Astrocyte (in vitro differentiated cells and primary cell): Measurements from ENCODE around the gene PIGO. TPM values are rescaled to one million over a fixed set of nuclear protein-coding genes. Genes with fewer than 3 reads are reported as not detected.

Source experiments
- DNase-seq: peaks from one replicate; pipeline ENCODE4 v3.0.0-alpha.2; 2010; ENCODE audit warnings: low read depth
- FAIRE-seq: peaks from 2 replicates; lab custom pipeline; 2011; peaks lifted over from hg19 to GRCh38; lab: Jason Lieb, UNC
- H2AFZ ChIP-seq: 2 replicates; pipeline ENCODE4 v1.6.0; 2012; ENCODE audit warnings: low read depth, low read length, inconsistent platforms
- H3K27ac ChIP-seq: 2 replicates; pipeline ENCODE4 v1.5.1; 2011; ENCODE audit warnings: low read depth, low read length, inconsistent platforms
- H3K27me3 ChIP-seq: 2 replicates; pipeline ENCODE4 v1.6.0; 2011; ENCODE audit warnings: low read length, inconsistent platforms; ENCODE audit not compliant: insufficient read depth
- H3K36me3 ChIP-seq: 2 replicates; pipeline ENCODE4 v1.5.1; 2011; ENCODE audit warnings: low read length, inconsistent platforms; ENCODE audit not compliant: insufficient read depth
- H3K4me1 ChIP-seq: 2 replicates; pipeline ENCODE4 v1.5.1; 2011; ENCODE audit warnings: low read length, inconsistent platforms; ENCODE audit not compliant: insufficient read depth
- H3K4me2 ChIP-seq: 2 replicates; pipeline ENCODE4 v1.6.0; 2012; ENCODE audit warnings: low read length, inconsistent platforms
- H3K4me3 ChIP-seq: 2 replicates; pipeline ENCODE4 v1.5.1; 2011; ENCODE audit warnings: low read depth, mild to moderate bottlenecking, low read length, inconsistent platforms; ENCODE audit not compliant: insufficient read depth
- H3K79me2 ChIP-seq: 2 replicates; pipeline ENCODE4 v1.6.0; 2012; ENCODE audit warnings: mild to moderate bottlenecking, low read length, inconsistent platforms; ENCODE audit not compliant: insufficient read depth
- H3K9ac ChIP-seq: 2 replicates; pipeline ENCODE4 v1.6.0; 2012; ENCODE audit warnings: mild to moderate bottlenecking, low read length, inconsistent platforms
- H3K9me3 ChIP-seq: 2 replicates; pipeline ENCODE4 v1.5.1; 2012; ENCODE audit warnings: low read depth, mild to moderate bottlenecking, low read length, inconsistent platforms; ENCODE audit not compliant: insufficient read depth
- H4K20me1 ChIP-seq: 2 replicates; pipeline ENCODE4 v1.6.0; 2012; ENCODE audit warnings: low read length, inconsistent platforms; ENCODE audit not compliant: insufficient read depth
- H3K27ac Mint-ChIP-seq: one replicate; pipeline ENCODE4 v1.8.0; 2021; ENCODE audit warnings: mild to moderate bottlenecking, mixed read lengths; ENCODE audit not compliant: unreplicated experiment
- H3K27me3 Mint-ChIP-seq: one replicate; pipeline ENCODE4 v1.8.0; 2021; ENCODE audit warnings: low read depth, mixed read lengths; ENCODE audit not compliant: unreplicated experiment
- H3K36me3 Mint-ChIP-seq: one replicate; pipeline ENCODE4 v1.8.0; 2021; ENCODE audit warnings: low read depth, mixed read lengths; ENCODE audit not compliant: unreplicated experiment
- H3K4me1 Mint-ChIP-seq: one replicate; pipeline ENCODE4 v1.8.0; 2021; ENCODE audit warnings: low read depth, mixed read lengths; ENCODE audit not compliant: unreplicated experiment
- H3K4me3 Mint-ChIP-seq: one replicate; pipeline ENCODE4 v1.8.0; 2021; ENCODE audit warnings: mild to moderate bottlenecking, moderate library complexity, mixed read lengths; ENCODE audit not compliant: unreplicated experiment
- H3K9me3 Mint-ChIP-seq: one replicate; pipeline ENCODE4 v1.8.0; 2021; ENCODE audit warnings: mild to moderate bottlenecking, mixed read lengths; ENCODE audit not compliant: unreplicated experiment
- EZH2 ChIP-seq: IDR thresholded peaks from 2 replicates; pipeline ENCODE4 v1.6.1; 2012; ENCODE audit warnings: mild to moderate bottlenecking, low read length, inconsistent platforms; ENCODE audit not compliant: insufficient read depth
- total RNA-seq: library from RNA; stranded (reverse); gene quantifications from 2 replicates; pipeline ENCODE4 v1.2.1, GENCODE V29; 2021
- TF ChIP-seq, protein P1 (sequence below): IDR thresholded peaks from 2 replicates; pipeline ENCODE4 v1.5.1; 2011; ENCODE audit warnings: low read depth, mild to moderate bottlenecking, inconsistent platforms, low read length, moderate library complexity; ENCODE audit not compliant: insufficient read depth

PIGO gene
- total RNA-seq, 1 donor from 2014 or later: 19.7 TPM

DNA sequence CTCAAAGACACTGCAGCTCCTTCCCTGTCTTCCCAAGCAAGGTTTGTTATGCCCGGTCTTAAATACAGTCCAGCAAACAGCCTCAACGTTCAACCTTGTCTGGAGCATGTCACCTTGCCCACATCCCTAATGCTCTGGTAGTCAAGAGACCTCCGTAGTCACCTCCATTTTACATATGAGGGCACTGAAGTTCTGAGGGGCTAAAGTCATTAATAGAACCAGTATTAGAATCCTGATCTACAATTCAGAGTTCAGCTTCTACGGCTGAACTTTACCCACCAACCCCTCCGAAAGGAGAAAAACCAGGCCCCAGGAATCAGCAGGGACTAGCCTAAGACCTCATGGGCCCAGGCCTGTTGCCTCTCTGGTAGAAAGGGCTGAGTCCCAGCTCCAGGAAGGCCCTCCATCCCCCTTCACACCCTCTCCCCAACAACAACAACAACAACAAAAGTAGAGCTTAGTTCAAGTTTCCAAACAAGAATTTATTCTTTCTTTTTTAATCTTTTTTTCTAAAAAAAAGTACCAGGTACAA, 7.3 kb upstream of the PIGO start:
- Mint-ChIP-seq H3K4me3 (peak overlapping the region; percentile 93), H3K9me3 (no peaks in the 10 kb centered on the region), H3K27me3 (no peaks in the 10 kb centered on the region), H3K27ac (peak overlapping the region; percentile 91), H3K36me3 (peaks cover 24% of the 10 kb centered on the region), H3K4me1 (peaks cover 19% of the 10 kb centered on the region)
- Histone ChIP-seq H3K9ac (peak overlapping the region; percentile 94), H3K36me3 (peaks cover 44% of the 10 kb centered on the region), H3K9me3 (no peaks in the 10 kb centered on the region), H2AFZ (no peak overlapping the region), H3K4me1 (peaks cover 17% of the 10 kb centered on the region), H3K27me3 (no peaks in the 10 kb centered on the region), H3K27ac (peak overlapping the region; percentile 93), H3K79me2 (peaks cover 39% of the 10 kb centered on the region), H3K4me2 (peak overlapping the region; percentile 91), H3K4me3 (peak overlapping the region; percentile 82), H4K20me1 (peaks cover 14% of the 10 kb centered on the region)
- no peak for TF ChIP-seq EZH2
- TF ChIP-seq, protein P1, sequence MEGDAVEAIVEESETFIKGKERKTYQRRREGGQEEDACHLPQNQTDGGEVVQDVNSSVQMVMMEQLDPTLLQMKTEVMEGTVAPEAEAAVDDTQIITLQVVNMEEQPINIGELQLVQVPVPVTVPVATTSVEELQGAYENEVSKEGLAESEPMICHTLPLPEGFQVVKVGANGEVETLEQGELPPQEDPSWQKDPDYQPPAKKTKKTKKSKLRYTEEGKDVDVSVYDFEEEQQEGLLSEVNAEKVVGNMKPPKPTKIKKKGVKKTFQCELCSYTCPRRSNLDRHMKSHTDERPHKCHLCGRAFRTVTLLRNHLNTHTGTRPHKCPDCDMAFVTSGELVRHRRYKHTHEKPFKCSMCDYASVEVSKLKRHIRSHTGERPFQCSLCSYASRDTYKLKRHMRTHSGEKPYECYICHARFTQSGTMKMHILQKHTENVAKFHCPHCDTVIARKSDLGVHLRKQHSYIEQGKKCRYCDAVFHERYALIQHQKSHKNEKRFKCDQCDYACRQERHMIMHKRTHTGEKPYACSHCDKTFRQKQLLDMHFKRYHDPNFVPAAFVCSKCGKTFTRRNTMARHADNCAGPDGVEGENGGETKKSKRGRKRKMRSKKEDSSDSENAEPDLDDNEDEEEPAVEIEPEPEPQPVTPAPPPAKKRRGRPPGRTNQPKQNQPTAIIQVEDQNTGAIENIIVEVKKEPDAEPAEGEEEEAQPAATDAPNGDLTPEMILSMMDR: no peak
- DNase-seq (no peak), FAIRE-seq (no peak)

DNA sequence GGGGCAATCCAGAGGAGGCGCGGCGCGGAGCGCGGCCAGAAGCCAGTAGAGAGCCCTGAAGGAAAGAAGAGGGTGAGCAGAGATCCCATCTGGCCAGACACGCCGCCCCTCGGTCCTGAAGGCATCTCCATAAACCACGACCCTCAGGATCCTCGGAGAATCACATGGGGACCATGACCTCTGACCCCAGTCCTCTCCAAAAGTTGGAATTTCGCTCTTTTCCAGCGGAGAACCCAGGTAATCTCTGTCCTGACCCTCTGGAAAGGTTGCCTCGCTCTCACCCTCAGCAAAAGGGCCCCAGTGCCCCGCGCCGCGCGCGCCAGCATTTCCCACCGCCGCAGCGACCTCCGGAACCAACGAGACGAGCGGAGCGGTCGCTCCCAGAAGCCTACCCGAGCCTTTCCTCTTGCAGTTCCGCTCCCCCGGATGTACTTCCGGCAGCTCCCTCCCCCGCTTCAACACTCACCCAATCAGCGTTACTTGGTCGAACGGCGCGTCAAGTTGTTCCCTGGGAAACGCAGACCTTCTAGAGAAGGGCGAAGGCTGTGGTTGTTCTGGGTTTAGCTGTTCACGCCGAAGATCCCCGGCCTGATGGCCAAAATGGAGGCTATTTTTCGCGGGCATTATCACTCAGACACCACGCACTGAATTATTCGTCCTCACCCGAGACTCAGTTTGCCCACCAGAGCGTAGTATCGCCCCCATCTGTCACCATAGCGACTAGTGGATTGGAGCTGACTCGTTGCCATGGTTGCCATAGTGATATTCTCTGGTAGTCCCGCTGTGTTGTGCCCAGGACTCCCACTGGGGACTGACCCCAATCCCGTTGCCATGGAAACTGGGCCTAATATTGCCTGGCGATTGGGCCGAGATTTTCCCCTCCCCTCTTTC, 6.6 kb upstream of the PIGO start, which contains the start of gene STOML2:
Gene STOML2, minus strand, starts transcription at position 363 of the 891 bp plus-strand sequence. Its CDS starts 37 bp downstream, at position 326.
- Mint-ChIP-seq H3K4me1 (peaks cover 18% of the 10 kb centered on the region), H3K27me3 (no peaks in the 10 kb centered on the region), H3K4me3 (peak within 1 kb of the TSS; percentile 93), H3K9me3 (no peaks in the 10 kb centered on the region), H3K27ac (peak within 1 kb of the TSS; percentile 91), H3K36me3 (peaks cover 24% of the 10 kb centered on the region)
- peak within 1 kb of the TSS; percentile 82 for H3K4me3 ChIP-seq
- H2AFZ ChIP-seq: peak within 1 kb of the TSS; percentile 78
- FAIRE-seq (peak; percentile 93), DNase-seq (peak; percentile 95)
- H3K36me3 ChIP-seq: peaks cover 39% of the 10 kb centered on the region
- H3K9me3 ChIP-seq: no peaks in the 10 kb centered on the region
- TF ChIP-seq, protein P1: no peak
- TF ChIP-seq EZH2: no peak
- H3K9ac ChIP-seq: peak within 1 kb of the TSS; percentile 94
- H3K27me3 ChIP-seq: no peaks in the 10 kb centered on the region
- H3K4me1 ChIP-seq: peaks cover 17% of the 10 kb centered on the region
- peaks cover 9% of the 10 kb centered on the region for H4K20me1 ChIP-seq
- H3K4me2 ChIP-seq: peak within 1 kb of the TSS; percentile 91
- H3K79me2 ChIP-seq: peaks cover 32% of the 10 kb centered on the region
- H3K27ac ChIP-seq: peak within 1 kb of the TSS; percentile 93
